Inferior parietal cortex (tissue), 1 donor: ENCODE results near the gene UBE2L5.

Source experiments
- DNase-seq: peaks from one replicate; pipeline ENCODE4 v3.0.0-alpha.2; 2016; ENCODE audit errors: extremely low spot score

UBE2L5 gene

GRCh38 chr13:30406779-30407416 is 15.4 kb upstream of the UBE2L5 start:
- no peak for DNase-seq

- DNase-seq, result peak; percentile 84
Observed at GRCh38 chr13:30408319-30409101, 13.8 kb upstream of the UBE2L5 start.

GRCh38 chr13:30409886-30410704 is 12.2 kb upstream of the UBE2L5 start:
- DNase-seq, result no peak

GRCh38 chr13:30410705-30411125 is 11.6 kb upstream of the UBE2L5 start:
- no peak for DNase-seq

GRCh38 chr13:30412346-30412745 is 9.9 kb upstream of the UBE2L5 start:
- no peak for DNase-seq

- DNase-seq, result no peak
Observed at GRCh38 chr13:30413842-30414241, 8.5 kb upstream of the UBE2L5 start.

- no peak for DNase-seq
Observed at GRCh38 chr13:30415430-30416030, 6.8 kb upstream of the UBE2L5 start.

- no peak for DNase-seq
Observed at GRCh38 chr13:30416471-30416870, 5.8 kb upstream of the UBE2L5 start.

GRCh38 chr13:30418075-30418716 is 4.1 kb upstream of the UBE2L5 start:
- no peak for DNase-seq

- no peak for DNase-seq
Observed at GRCh38 chr13:30418717-30419459, 3.4 kb upstream of the UBE2L5 start.

GRCh38 chr13:30421093-30422053 is 920 bp upstream of the UBE2L5 start:
- DNase-seq, result peak; percentile 63

GRCh38 chr13:30423891-30424290 is 1.6 kb downstream of the UBE2L5 start:
- no peak for DNase-seq

GRCh38 chr13:30429235-30429634 is 6.9 kb downstream of the UBE2L5 start:
- DNase-seq, result no peak

GRCh38 chr13:30429721-30430694 is 7.7 kb downstream of the UBE2L5 start:
- DNase-seq, result no peak

- no peak for DNase-seq
Observed at GRCh38 chr13:30431269-30431940, 9.1 kb downstream of the UBE2L5 start.

GRCh38 chr13:30435911-30436451 is 13.7 kb downstream of the UBE2L5 start:
- no peak for DNase-seq

- DNase-seq, result no peak
Observed at GRCh38 chr13:30437177-30437576, 14.9 kb downstream of the UBE2L5 start.

- DNase-seq, result no peak
Observed at GRCh38 chr13:30438286-30438685, 16.0 kb downstream of the UBE2L5 start.
